RPMI8226 (cell line): ENCODE results near the gene TCL1A.
"Not testable (repeated sequence)": the region's sequence is repeated elsewhere in the genome, so short reads cannot be mapped to it uniquely, and the experiment has no call there.

Source experiments
- DNase-seq: peaks from one replicate; pipeline ENCODE4 v3.0.0-alpha.2; 2015

Gene TCL1A

GRCh38 chr14:95674613-95675012 lies 39.3 kb downstream of the TCL1A start:
- no peak for DNase-seq

DNA sequence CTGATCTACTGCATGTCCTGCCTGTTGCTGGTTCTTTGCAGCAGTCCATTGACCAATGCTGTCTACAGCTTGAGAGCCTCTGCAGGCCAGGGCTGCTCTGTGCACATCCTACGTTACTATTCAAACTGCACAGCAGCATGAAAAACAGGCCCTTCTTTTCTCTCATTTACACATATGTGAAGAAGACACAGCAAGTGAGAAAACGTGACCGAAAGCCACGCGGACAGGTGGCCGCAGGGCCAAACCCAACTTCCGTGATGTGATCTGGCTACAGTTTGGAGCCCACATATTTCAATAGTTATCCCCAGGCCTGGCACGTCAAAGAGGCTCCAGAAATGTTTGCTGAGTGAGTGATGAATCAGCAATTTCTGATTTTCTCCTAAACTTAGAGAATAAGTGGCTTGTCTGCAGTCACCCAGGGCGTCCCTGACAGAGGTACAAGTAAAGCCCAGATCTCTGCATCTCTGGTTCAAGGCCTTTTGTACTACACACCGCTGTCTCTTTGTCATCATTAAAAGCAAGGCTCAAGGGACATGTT lies 45.6 kb downstream of the TCL1A start:
- DNase-seq: no peak

GRCh38 chr14:95667249-95667693 lies 46.7 kb downstream of the TCL1A start:
- no peak for DNase-seq

DNA sequence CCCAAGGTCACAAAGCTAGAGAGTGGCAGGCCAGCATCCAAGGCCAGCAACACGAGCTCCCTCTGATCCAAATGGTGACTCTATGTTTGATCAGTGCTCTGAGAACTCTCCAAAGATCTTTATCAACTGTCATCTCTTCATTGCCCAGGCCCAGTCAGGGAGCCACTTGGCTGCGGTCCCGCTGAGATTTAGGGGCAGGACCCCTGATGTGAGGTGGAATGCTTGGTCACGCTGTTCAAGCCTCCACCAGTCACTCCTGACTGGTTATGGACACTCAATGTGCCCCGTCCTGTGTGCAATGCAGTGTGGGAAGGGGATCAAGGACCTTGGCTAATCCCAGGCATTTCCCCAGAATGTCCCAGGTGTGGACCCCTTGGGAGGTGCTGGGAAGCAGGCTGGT lies 47.5 kb downstream of the TCL1A start:
- no peak for DNase-seq

- DNase-seq: not testable (repeated sequence)
Measured at GRCh38 chr14:95665530-95665929, 48.4 kb downstream of the TCL1A start.

DNA sequence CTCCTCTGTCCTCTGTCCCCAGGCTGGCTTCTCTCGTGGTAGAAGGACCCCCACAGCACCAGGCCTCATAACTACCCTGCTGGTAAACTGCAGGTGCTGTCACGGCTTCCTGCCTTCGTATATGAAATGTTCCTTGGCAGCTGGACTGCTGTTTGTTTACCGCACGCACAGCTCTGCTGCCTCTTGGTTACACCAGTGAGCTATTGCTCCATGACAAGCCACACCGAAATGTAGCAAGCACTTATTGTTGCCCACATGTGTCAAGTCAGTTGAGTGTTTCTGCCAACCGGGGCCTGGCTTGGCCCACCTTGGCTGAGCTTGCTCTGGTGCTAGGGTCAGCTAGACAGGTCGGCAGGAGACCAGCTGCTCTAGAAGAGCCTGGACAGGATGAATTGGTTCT lies 49.4 kb downstream of the TCL1A start:
- no peak for DNase-seq

GRCh38 chr14:95664066-95664465 lies 49.9 kb downstream of the TCL1A start:
- DNase-seq: no peak

- DNase-seq: peak; percentile 64
Measured at GRCh38 chr14:95663226-95663797, 50.6 kb downstream of the TCL1A start.

GRCh38 chr14:95662376-95663186 lies 51.3 kb downstream of the TCL1A start:
- peak; percentile 54 for DNase-seq

DNA sequence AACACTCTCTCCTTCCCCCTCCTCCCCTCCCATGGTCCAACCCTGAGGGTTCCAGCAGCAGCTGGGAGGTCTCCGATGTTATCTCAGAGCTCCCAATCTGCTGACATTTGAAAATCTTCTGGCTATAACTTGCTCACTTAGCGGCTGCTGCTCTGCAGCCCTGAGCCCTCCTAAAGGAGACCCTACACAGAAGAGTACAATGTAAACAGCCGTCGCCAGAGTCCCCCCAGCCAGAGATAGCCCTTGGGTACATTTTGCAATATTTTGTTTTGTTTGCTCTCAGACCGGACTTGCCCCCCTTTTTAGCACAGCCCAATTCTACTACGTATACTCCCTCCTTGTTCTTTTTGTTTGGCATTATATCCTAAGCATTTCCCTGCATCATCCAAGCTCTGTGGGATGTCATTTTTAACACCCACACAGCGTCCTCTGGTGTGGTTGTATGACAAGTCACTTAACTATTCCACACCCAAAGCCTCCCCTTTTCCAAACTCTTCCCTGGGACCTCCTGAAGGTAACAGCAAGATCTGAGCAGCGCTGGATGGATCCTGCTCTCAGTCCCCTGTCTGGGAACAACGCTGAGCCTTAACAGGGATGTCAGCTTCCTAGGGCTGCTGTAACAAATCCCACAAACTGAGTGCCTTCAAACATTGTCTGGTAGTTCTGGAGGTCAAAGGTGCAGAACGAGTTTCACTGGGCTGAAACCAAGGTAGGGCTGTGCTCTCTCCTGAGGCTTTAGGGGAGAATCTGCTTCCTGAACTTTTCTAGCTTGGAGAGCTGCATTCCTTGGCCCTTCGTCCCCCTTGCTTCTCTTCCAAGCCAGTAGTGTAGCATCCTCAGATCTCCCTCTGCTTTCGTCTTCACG lies 53.0 kb downstream of the TCL1A start:
- no peak for DNase-seq

DNA sequence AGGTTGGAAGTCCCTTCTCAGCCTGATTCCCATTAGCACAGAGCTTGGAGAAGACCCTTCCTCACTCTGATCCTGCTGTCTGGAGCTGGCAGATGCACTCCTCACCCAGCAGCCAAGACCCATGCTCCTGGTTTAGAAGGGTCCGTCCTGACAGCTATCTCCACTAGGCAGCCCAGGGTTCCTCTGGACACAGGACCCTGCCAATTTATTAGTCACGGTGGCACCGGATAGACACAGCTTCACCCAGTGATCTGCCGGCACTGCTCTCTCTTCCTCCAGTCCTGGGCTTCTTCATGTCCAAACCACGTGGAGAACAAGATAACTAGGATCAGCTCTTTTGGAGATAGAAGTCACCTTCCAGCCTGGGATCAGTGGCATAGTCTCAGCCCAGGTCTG lies 53.9 kb downstream of the TCL1A start:
- no peak for DNase-seq
